Measurements from ENCODE around the gene RCHY1.
"Not testable (repeated sequence)": the region's sequence is repeated elsewhere in the genome, so short reads cannot be mapped to it uniquely, and the experiment has no call there.

Gene RCHY1

GRCh38 chr4:75514131-75514948, at the start of gene RCHY1, which contains the start of gene THAP6:
Gene RCHY1, minus strand, starts transcription at chr4:75514403. Its CDS starts 117 bp downstream, at chr4:75514286.
Gene THAP6, plus strand, starts transcription at chr4:75514473. Its CDS starts 980 bp downstream, at chr4:75515453.
- DNase-seq: peak; percentile 91

- no peak for DNase-seq
These were observed 47.6 kb upstream of the RCHY1 start for GRCh38 chr4:75561789-75562188.

- DNase-seq: no peak
These were observed 43.5 kb upstream of the RCHY1 start for GRCh38 chr4:75557696-75558095.

- no peak for DNase-seq
These were observed 41.3 kb upstream of the RCHY1 start, which contains the start of gene ODAPH for GRCh38 chr4:75555294-75556164. Gene ODAPH, plus strand, starts transcription at chr4:75556066. Its CDS starts 17 bp downstream, at chr4:75556083.

- DNase-seq: no peak
These were observed 38.2 kb upstream of the RCHY1 start for GRCh38 chr4:75552452-75552851.

GRCh38 chr4:75549019-75549418, 34.8 kb upstream of the RCHY1 start:
- DNase-seq: no peak

- DNase-seq: no peak
These were observed 33.6 kb upstream of the RCHY1 start for GRCh38 chr4:75547647-75548387.

- DNase-seq: no peak
These were observed 31.3 kb upstream of the RCHY1 start for GRCh38 chr4:75545526-75545925.

GRCh38 chr4:75544870-75545269, 30.7 kb upstream of the RCHY1 start:
- DNase-seq: no peak

GRCh38 chr4:75544220-75544619, 30.0 kb upstream of the RCHY1 start:
- not testable (repeated sequence) for DNase-seq

GRCh38 chr4:75542824-75543223, 28.6 kb upstream of the RCHY1 start:
- DNase-seq: no peak

GRCh38 chr4:75537308-75537707, 23.1 kb upstream of the RCHY1 start:
- DNase-seq: not testable (repeated sequence)

- not testable (repeated sequence) for DNase-seq
These were observed 19.7 kb upstream of the RCHY1 start for GRCh38 chr4:75533926-75534325.

- DNase-seq: not testable (repeated sequence)
These were observed 19.2 kb upstream of the RCHY1 start for GRCh38 chr4:75533339-75533887.

- not testable (repeated sequence) for DNase-seq
These were observed 17.4 kb upstream of the RCHY1 start for GRCh38 chr4:75531536-75532143.

- no peak for DNase-seq
These were observed 16.5 kb upstream of the RCHY1 start for GRCh38 chr4:75530556-75531322.

- no peak for DNase-seq
These were observed 13.3 kb upstream of the RCHY1 start for GRCh38 chr4:75527482-75527881.

- DNase-seq: no peak
These were observed 11.7 kb upstream of the RCHY1 start for GRCh38 chr4:75525910-75526309.

GRCh38 chr4:75525086-75525485, 10.9 kb upstream of the RCHY1 start:
- DNase-seq: no peak

GRCh38 chr4:75519452-75519851, 5.2 kb upstream of the RCHY1 start:
- DNase-seq: not testable (repeated sequence)

- DNase-seq: no peak
These were observed 1.9 kb upstream of the RCHY1 start for GRCh38 chr4:75516144-75516543.
